Neural crest cell (in vitro differentiated cells): ENCODE data around the gene ZMAT5. TPM values are rescaled to one million over a fixed set of nuclear protein-coding genes. Genes with fewer than 3 reads are reported as not detected.
A peak's percentile ranks its signal among the peaks of the same experiment; 100 is the strongest.

ENCODE experiments used
- DNase-seq: peaks from one replicate; pipeline ENCODE4 v3.0.0; 2021; ENCODE audit warnings: low read depth, mixed read lengths, low spot score
- H3K27ac Mint-ChIP-seq: one replicate; pipeline ENCODE4 v1.8.0; 2021; ENCODE audit warnings: mild to moderate bottlenecking, mixed read lengths; ENCODE audit not compliant: unreplicated experiment
- H3K27me3 Mint-ChIP-seq: 2 replicates; pipeline ENCODE4 v1.8.0; 2021; ENCODE audit warnings: low read depth, mild to moderate bottlenecking, mixed read lengths
- H3K36me3 Mint-ChIP-seq: 2 replicates; pipeline ENCODE4 v1.8.0; 2021; ENCODE audit warnings: low read depth, mild to moderate bottlenecking, mixed read lengths
- H3K4me1 Mint-ChIP-seq: 2 replicates; pipeline ENCODE4 v1.8.0; 2021; ENCODE audit warnings: mixed read lengths
- H3K4me3 Mint-ChIP-seq: one replicate; pipeline ENCODE4 v1.8.0; 2021; ENCODE audit warnings: mild to moderate bottlenecking, mixed read lengths
- H3K9me3 Mint-ChIP-seq: 2 replicates; pipeline ENCODE4 v1.8.0; 2021; ENCODE audit warnings: mixed read lengths
- CTCF ChIP-seq: fragments of 200-600 bp; sonication (generic); conservative IDR thresholded peaks from 2 replicates; pipeline ENCODE4 v1.5.0; 2021; ENCODE audit warnings: antibody characterized with exemption, mild to moderate bottlenecking
- long read RNA-seq: library from polyadenylated mRNA; unstranded; transcript quantifications from one replicate; pipeline ENCODE4 v2.0.0, GENCODE V29; 2020
- total RNA-seq: library from RNA; stranded (reverse); gene quantifications from 2 replicates; pipeline ENCODE4 v1.2.1, GENCODE V29; 2021

ZMAT5 gene
- total RNA-seq: 25.3 and 26.2 TPM in 2 replicates
- long read RNA-seq, partial matches to known transcripts: 0 of 5 reads
- long read RNA-seq, other reads (novel, unspliced or antisense): 4 of 5 reads

- no peaks in the 10 kb centered on the region for H3K27me3 Mint-ChIP-seq
- no peak for TF ChIP-seq CTCF
- DNase-seq: peak; percentile 86
Observed at GRCh38 chr22:29766632-29767170, at the start of gene ZMAT5. ZMAT5 (minus strand) TSS chr22:29767007; CDS start chr22:29748544, 18,463 bp downstream.

GRCh38 chr22:29816539-29816938 is 49.7 kb upstream of the ZMAT5 start:
- no peak overlapping the region for H3K27ac Mint-ChIP-seq
- H3K9me3 Mint-ChIP-seq: no peaks in the 10 kb centered on the region
- no peaks in the 10 kb centered on the region for H3K4me1 Mint-ChIP-seq
- DNase-seq: no peak
- peaks cover 10% of the 10 kb centered on the region for H3K36me3 Mint-ChIP-seq
- TF ChIP-seq CTCF: no peak
- no peaks in the 10 kb centered on the region for H3K27me3 Mint-ChIP-seq
- no peak overlapping the region for H3K4me3 Mint-ChIP-seq

More at GRCh38 chr22:29766632-29767170, at the start of gene ZMAT5:
- Mint-ChIP-seq H3K27ac (peak within 1 kb of the TSS; percentile 99), H3K4me3 (peak within 1 kb of the TSS; percentile 99), H3K9me3 (no peaks in the 10 kb centered on the region), H3K36me3 (peaks cover 2% of the 10 kb centered on the region), H3K4me1 (peaks cover 28% of the 10 kb centered on the region)

- TF ChIP-seq CTCF: no peak
- DNase-seq: no peak
- no peaks in the 10 kb centered on the region for H3K4me1 Mint-ChIP-seq
- H3K4me3 Mint-ChIP-seq: no peak overlapping the region
- H3K27ac Mint-ChIP-seq: no peak overlapping the region
- no peaks in the 10 kb centered on the region for H3K27me3 Mint-ChIP-seq
- peaks cover 10% of the 10 kb centered on the region for H3K36me3 Mint-ChIP-seq
- H3K9me3 Mint-ChIP-seq: no peaks in the 10 kb centered on the region
Observed at GRCh38 chr22:29816128-29816527, 49.3 kb upstream of the ZMAT5 start.

- no peak for DNase-seq
- Mint-ChIP-seq H3K4me3 (no peak overlapping the region), H3K4me1 (no peaks in the 10 kb centered on the region), H3K27ac (peak overlapping the region; percentile 85), H3K36me3 (peaks cover 10% of the 10 kb centered on the region), H3K9me3 (no peaks in the 10 kb centered on the region), H3K27me3 (no peaks in the 10 kb centered on the region)
- TF ChIP-seq CTCF: no peak
Observed at GRCh38 chr22:29815580-29815979, 48.8 kb upstream of the ZMAT5 start.

- Mint-ChIP-seq H3K4me1 (no peaks in the 10 kb centered on the region), H3K27me3 (no peaks in the 10 kb centered on the region), H3K27ac (no peak overlapping the region), H3K9me3 (no peaks in the 10 kb centered on the region), H3K4me3 (no peak overlapping the region), H3K36me3 (peaks cover 10% of the 10 kb centered on the region)
- DNase-seq: no peak
- TF ChIP-seq CTCF: no peak
Observed at GRCh38 chr22:29814003-29814402, 47.2 kb upstream of the ZMAT5 start.
